Brain microvascular endothelial cell (primary cell): ENCODE measurements around the gene MLLT3.

ENCODE experiments used
- DNase-seq: peaks from one replicate; pipeline ENCODE4 v3.0.0-alpha.2; 2020
- H3K27ac ChIP-seq: fragments of 250-450 bp; sonication (Bioruptor Pico); 2 replicates; pipeline ENCODE4 v1.5.1; 2020; ENCODE audit warnings: mild to moderate bottlenecking, moderate library complexity
- H3K27me3 ChIP-seq: fragments of 250-450 bp; sonication (Bioruptor Pico); replicated peaks from 2 replicates; pipeline ENCODE4 v1.5.1; 2020; ENCODE audit warnings: mild to moderate bottlenecking
- H3K36me3 ChIP-seq: fragments of 250-450 bp; sonication (Bioruptor Pico); replicated peaks from 2 replicates; pipeline ENCODE4 v1.5.1; 2020; ENCODE audit warnings: mild to moderate bottlenecking
- H3K4me3 ChIP-seq: 2 replicates; pipeline ENCODE4 v1.5.1; 2011; ENCODE audit warnings: low read depth, mild to moderate bottlenecking, control low read depth, low read length, moderate library complexity
- in situ Hi-C: cut with HindIII; loops from 2 replicates; pipeline ENCODE4 v1.10.0; 2017; ENCODE audit warnings: low sequenced_read_pairs, low pct_ligation_motif_present
- TF ChIP-seq, protein P1 (sequence below): IDR thresholded peaks from 2 replicates; pipeline ENCODE4 v1.5.1; 2011; ENCODE audit warnings: low read depth, mild to moderate bottlenecking, moderate library complexity, low read length, control low read depth, inconsistent platforms; ENCODE audit errors: missing control alignments

MLLT3 gene

DNA sequence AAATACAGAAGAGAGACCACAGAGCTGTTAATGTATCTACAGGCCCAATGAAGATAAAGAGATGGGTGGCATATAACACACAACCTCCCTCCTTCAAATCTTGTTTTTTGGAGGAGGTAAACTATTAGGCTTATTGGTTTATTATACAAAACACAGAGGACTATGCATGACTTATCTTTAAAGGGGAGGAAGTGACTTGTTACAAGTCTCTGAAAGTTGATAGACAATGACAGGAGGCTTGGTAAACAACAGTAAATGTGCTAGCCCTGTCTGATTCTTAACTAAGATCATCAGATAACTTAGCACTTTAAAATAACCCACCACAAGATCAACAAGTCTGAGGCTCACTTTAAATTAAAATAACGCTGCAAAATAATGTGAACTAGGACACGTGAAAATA is 219.0 kb downstream of the MLLT3 start:
- Histone ChIP-seq H3K36me3 (no peaks in the 10 kb centered on the region), H3K27me3 (no peaks in the 10 kb centered on the region), H3K27ac (no peak overlapping the region), H3K4me3 (no peak overlapping the region)
- TF ChIP-seq, protein P1, sequence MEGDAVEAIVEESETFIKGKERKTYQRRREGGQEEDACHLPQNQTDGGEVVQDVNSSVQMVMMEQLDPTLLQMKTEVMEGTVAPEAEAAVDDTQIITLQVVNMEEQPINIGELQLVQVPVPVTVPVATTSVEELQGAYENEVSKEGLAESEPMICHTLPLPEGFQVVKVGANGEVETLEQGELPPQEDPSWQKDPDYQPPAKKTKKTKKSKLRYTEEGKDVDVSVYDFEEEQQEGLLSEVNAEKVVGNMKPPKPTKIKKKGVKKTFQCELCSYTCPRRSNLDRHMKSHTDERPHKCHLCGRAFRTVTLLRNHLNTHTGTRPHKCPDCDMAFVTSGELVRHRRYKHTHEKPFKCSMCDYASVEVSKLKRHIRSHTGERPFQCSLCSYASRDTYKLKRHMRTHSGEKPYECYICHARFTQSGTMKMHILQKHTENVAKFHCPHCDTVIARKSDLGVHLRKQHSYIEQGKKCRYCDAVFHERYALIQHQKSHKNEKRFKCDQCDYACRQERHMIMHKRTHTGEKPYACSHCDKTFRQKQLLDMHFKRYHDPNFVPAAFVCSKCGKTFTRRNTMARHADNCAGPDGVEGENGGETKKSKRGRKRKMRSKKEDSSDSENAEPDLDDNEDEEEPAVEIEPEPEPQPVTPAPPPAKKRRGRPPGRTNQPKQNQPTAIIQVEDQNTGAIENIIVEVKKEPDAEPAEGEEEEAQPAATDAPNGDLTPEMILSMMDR = no peak
- in situ Hi-C loops = no loop called here
- DNase-seq = no peak

DNA sequence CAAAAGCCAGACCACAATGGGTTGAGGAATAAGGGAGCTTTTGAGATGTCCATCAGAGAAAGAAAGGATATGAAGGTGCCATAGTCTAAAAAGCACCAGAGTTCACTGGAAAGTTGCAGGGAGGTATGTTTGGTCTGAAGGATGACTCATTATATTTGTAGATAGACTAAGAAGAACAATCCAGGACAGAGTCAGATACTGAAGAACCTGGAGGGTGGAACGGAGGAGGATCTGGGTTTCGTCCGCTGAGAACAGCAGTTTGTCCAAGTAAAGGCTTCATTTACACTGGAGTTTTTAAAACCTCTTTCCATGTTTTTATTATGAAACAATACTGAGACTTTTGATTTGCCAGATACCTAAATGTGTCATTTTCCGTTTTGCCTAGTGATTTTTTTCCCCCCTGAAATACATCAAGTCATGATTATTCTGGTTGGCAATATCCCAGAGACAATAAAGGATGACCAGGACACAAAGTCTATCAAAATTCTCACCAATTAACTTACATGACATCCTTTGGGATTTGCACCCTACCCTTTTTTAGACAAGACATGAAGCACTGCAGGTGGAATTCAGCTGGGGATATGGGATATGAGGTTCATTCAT is 219.9 kb downstream of the MLLT3 start:
- in situ Hi-C loops = no loop called here
- H3K27me3 ChIP-seq = no peaks in the 10 kb centered on the region
- no peaks in the 10 kb centered on the region for H3K36me3 ChIP-seq
- no peak overlapping the region for H3K4me3 ChIP-seq
- TF ChIP-seq, protein P1 = no peak
- DNase-seq = peak; percentile 12
- H3K27ac ChIP-seq = no peak overlapping the region

DNA sequence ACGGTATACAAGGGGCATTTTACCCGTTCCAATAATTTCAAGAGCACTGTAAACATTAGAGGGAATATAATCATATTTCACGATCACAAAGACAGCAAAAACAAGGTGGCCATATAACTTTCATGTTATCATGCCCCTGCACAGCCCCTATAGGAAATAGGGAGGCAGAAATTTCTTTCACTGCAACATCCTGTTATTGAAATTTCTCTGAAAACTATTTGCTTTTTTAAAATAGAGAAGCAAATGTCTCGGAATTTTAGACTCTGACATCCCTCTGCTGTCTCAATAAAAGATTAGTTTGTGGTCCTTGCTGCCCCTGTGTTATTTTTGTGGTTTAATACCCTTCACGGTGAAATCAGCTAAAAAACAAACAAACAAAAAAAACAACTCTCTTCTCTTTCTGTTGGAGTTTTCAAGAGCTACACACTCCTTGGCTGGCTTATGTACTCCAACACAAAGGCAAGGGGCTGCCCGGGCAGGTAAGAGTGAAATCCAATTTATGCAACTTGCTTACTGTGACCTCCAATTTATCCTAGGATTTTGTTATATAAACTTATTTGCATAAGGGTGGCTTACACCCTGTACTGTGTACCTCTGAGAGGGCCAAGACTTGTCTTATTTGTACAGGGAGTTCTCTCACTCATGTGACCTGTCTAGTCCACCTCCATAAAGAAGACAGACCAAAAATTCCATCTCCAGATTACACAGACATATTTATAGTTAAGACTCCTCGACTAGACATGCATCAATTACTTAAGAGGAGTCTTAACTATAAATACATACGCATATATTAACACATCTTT is 223.6 kb downstream of the MLLT3 start:
- Histone ChIP-seq H3K36me3 (no peaks in the 10 kb centered on the region), H3K27ac (no peak overlapping the region), H3K4me3 (no peak overlapping the region), H3K27me3 (no peaks in the 10 kb centered on the region)
- no peak for DNase-seq
- TF ChIP-seq, protein P1 = no peak
- in situ Hi-C loops = no loop called here

DNA sequence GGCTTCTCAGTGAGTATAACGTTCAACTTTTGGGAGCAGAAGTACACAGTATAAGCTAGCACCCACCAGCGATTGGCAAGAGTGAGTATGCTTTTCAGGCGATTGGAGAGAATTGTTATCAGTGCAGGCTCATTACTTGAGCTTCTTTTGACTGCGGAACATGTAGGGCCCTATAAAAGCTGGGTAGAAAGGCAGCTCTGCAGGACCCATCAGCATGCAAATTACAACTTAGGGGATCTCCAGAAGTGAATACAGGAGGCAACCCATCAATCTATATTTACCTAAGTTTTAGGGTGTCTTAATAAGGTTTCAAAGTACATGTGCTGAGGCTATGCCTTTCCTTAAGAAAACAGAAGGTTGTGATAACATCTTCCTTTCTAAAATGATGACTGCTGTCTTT is 225.0 kb downstream of the MLLT3 start:
- no peak overlapping the region for H3K27ac ChIP-seq
- H3K36me3 ChIP-seq = no peaks in the 10 kb centered on the region
- TF ChIP-seq, protein P1 = no peak
- H3K27me3 ChIP-seq = no peaks in the 10 kb centered on the region
- DNase-seq = no peak
- in situ Hi-C loops = no loop called here
- no peak overlapping the region for H3K4me3 ChIP-seq

DNA sequence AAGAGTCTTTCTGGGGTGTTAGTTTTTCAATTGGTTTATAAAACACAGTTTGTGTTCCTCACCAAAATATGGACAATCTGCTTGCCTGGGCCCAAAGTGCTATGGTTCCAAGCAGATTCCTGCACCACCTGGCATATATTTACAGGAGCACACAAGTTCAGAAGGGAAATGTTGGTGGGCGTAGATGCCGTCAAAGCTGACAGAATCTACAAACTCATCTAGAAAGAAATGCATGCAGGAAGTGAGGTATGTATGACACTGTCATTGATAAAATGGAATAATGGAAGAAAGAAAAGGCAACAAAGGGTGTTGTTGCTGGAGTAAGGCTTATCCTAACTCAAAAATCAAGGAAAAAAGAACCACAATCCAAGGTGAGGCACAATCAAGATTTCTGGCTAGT is 225.8 kb downstream of the MLLT3 start:
- in situ Hi-C loops = no loop called here
- no peak for DNase-seq
- TF ChIP-seq, protein P1 = no peak
- H3K27ac ChIP-seq = no peak overlapping the region
- no peaks in the 10 kb centered on the region for H3K36me3 ChIP-seq
- H3K4me3 ChIP-seq = no peak overlapping the region
- no peaks in the 10 kb centered on the region for H3K27me3 ChIP-seq

DNA sequence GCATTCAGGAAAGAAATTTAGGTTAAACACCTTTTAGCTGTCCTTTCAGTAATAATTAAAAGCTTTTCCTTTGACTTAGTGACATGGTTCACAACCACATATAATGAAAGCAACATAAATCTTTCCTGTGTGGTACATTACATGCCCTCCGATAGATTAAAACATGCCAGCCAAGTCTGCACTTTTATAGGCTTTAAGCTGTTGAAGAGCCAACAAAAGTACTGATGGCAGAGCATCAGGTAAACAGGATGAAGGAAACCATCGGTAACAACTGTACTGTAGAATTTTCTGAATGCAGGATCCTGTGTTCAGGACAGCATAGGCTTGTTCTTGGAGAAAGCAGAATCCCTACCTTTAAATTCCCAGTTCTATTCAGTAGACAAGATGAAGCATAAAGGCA is 226.6 kb downstream of the MLLT3 start:
- no peaks in the 10 kb centered on the region for H3K36me3 ChIP-seq
- H3K4me3 ChIP-seq = no peak overlapping the region
- DNase-seq = no peak
- no peak overlapping the region for H3K27ac ChIP-seq
- TF ChIP-seq, protein P1 = no peak
- no peaks in the 10 kb centered on the region for H3K27me3 ChIP-seq
- in situ Hi-C loops = no loop called here
